PC-9 (cell line): ENCODE data around the gene FXYD7. TPM values are rescaled to one million over a fixed set of nuclear protein-coding genes. Genes with fewer than 3 reads are reported as not detected.

Experiments used
- BruUV-seq: library from RNA; stranded (reverse); fragments of 400-500 nt; replicated peaks from 2 replicates; lab custom pipeline; 2021; lab: Mats Ljungman, UMichigan
- CTCF ChIA-PET: fragments of 300-600 bp; sonication (Branson Sonifier 250); formaldehyde crosslinking; loops from one replicate; lab custom pipeline; 2022; ENCODE audit warnings: antibody characterized with exemption; lab: Charles Lee
- POLR2A ChIA-PET: fragments of 300-600 bp; sonication (Branson Sonifier 250); formaldehyde crosslinking; loops from one replicate; lab custom pipeline; 2022; ENCODE audit warnings: antibody characterized with exemption; ENCODE audit not compliant: unreplicated experiment; lab: Charles Lee
- DNase-seq, 2 experiments: peaks; one replicate each; pipeline versions ENCODE4 v3.0.0 to v3.0.0-alpha.2; 2015 to 2022; ENCODE audit warnings: mixed read lengths in 1 of 2
- H2AFZ ChIP-seq: fragments of 200-600 bp; sonication (generic); 2 replicates; pipeline ENCODE4 v1.8.1; 2017; ENCODE audit warnings: antibody characterized with exemption
- H3F3A ChIP-seq: fragments of 200-600 bp; sonication (generic); 2 replicates; pipeline ENCODE4 v1.8.1; 2017; ENCODE audit warnings: antibody characterized with exemption, mild to moderate bottlenecking, low read depth; ENCODE audit not compliant: insufficient read depth
- H3K27ac ChIP-seq: fragments of 200-600 bp; sonication (generic); 2 replicates; pipeline ENCODE4 v1.6.1; 2016; ENCODE audit warnings: mixed run types
- H3K27me3 ChIP-seq: fragments of 200-600 bp; sonication (generic); 2 replicates; pipeline ENCODE4 v1.6.1; 2016; ENCODE audit warnings: low read depth, mixed run types; ENCODE audit not compliant: insufficient read depth
- H3K36me3 ChIP-seq: fragments of 200-600 bp; sonication (generic); 2 replicates; pipeline ENCODE4 v1.6.1; 2016; ENCODE audit warnings: low read depth, mixed run types
- H3K4me1 ChIP-seq: fragments of 200-600 bp; sonication (generic); replicated peaks from 2 replicates; pipeline ENCODE4 v1.6.1; 2016; ENCODE audit warnings: mixed run types; ENCODE audit not compliant: insufficient read depth
- H3K4me2 ChIP-seq: fragments of 200-600 bp; sonication (generic); 2 replicates; pipeline ENCODE4 v1.6.1; 2017; ENCODE audit warnings: mixed run types
- H3K4me3 ChIP-seq: fragments of 200-600 bp; sonication (generic); 2 replicates; pipeline ENCODE4 v1.6.1; 2016; ENCODE audit warnings: mixed run types
- H3K79me2 ChIP-seq: fragments of 200-600 bp; sonication (generic); 2 replicates; pipeline ENCODE4 v1.6.1; 2017; ENCODE audit warnings: low read depth, mixed run types
- H3K9me2 ChIP-seq: fragments of 200-600 bp; sonication (generic); 2 replicates; pipeline ENCODE4 v1.8.1; 2017; ENCODE audit warnings: mild to moderate bottlenecking; ENCODE audit not compliant: insufficient read depth
- H3K9me3 ChIP-seq: fragments of 200-600 bp; sonication (generic); 2 replicates; pipeline ENCODE4 v1.8.1; 2016; ENCODE audit warnings: low read depth; ENCODE audit not compliant: insufficient read depth
- H4K20me1 ChIP-seq: fragments of 200-600 bp; sonication (generic); 2 replicates; pipeline ENCODE4 v1.8.1; 2017; ENCODE audit not compliant: insufficient read depth
- EZH2 ChIP-seq: fragments of 200-600 bp; sonication (generic); IDR thresholded peaks from 2 replicates; pipeline ENCODE4 v1.8.0; 2017; ENCODE audit warnings: antibody characterized with exemption, low read depth
- intact Hi-C: fragments of 100-400 bp; cut with micrococcal nuclease; formaldehyde crosslinking; loops from one replicate; pipeline ENCODE4 v1.10.0; 2022; ENCODE audit not compliant: unreplicated experiment
- total RNA-seq: library from RNA; stranded (reverse); gene quantifications from 2 replicates; pipeline ENCODE4 v1.2.3, GENCODE V29; 2021
- TF ChIP-seq, protein P1 (sequence below): fragments of 200-600 bp; sonication (generic); conservative IDR thresholded peaks from 2 replicates; pipeline ENCODE4 v1.6.1; 2017; ENCODE audit warnings: mixed run types, antibody characterized with exemption, mild to moderate bottlenecking, moderate library complexity

FXYD7 gene
- total RNA-seq, 1 experiment from 2014 or later = not detected

DNA sequence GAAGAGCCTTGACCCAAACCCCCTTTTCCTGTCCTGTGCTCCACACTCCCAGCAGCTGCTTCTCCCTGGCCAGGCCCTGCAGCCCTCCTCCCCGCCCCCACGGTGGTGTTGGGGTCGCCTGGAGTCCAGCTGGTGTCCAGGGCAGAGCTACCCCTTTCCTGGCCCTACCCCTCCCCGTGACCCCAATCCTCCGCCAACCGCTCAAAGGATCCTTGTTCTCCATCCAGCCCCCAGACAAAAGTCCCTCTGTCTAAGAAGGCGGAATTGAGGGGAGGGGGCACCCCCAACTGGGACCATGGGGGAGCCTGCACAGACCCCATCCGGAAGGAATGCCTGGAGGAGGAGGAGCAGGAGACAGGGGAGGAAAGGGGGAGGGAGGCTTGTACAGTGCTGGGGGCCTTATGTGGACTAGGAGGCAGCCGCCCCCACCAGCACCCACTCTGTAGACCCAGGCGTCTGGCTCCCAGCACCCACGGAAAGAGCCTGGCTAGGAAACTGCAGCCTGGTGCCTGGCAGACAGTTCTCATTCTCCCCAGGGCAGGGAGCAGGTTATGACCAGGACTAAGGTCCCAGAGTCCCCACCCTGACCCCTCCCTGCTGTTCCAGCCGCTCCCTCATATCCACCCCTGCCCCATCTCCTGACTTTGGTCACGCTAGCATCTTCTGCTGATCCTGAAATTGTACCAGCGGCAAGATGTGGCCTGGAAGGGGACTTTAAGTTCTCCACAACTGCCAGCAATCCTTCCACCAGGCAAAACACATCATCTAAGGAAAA is 27.7 kb upstream of the FXYD7 start, which contains the start of gene FXYD3:
FXYD3 (plus strand) TSS at position 647 of the 775 bp plus-strand sequence. CDS start 3,554 bp downstream, outside the sequence.
- H3K9me2 ChIP-seq = no peaks in the 10 kb centered on the region
- peaks cover 45% of the 10 kb centered on the region for H3F3A ChIP-seq
- no peaks in the 10 kb centered on the region for H4K20me1 ChIP-seq
- ChIA-PET CTCF (interaction anchor here (0.6 to 1.2 kb wide), 3 partner anchors 21 to 98 kb away, joined by 3 to 8 read pairs (median 4); no protein-coding TSS in a partner anchor), POLR2A (interaction anchor here (0.6 to 0.9 kb wide), 2 partner anchors 9 to 26 kb away, joined by 3 to 19 read pairs; no protein-coding TSS in a partner anchor)
- peak within 1 kb of the TSS; percentile 99 for H3K4me2 ChIP-seq
- peak in 1 of 2 experiments; percentile 55 for DNase-seq
- H3K27me3 ChIP-seq = no peaks in the 10 kb centered on the region
- TSS peak; percentile 75 for BruUV-seq
- H3K36me3 ChIP-seq = no peaks in the 10 kb centered on the region
- no peaks in the 10 kb centered on the region for H3K9me3 ChIP-seq
- H3K4me1 ChIP-seq = peaks cover 55% of the 10 kb centered on the region
- H2AFZ ChIP-seq = peak within 1 kb of the TSS; percentile 74
- peak within 1 kb of the TSS; percentile 89 for H3K4me3 ChIP-seq
- peaks cover 39% of the 10 kb centered on the region for H3K79me2 ChIP-seq
- intact Hi-C loops = loop anchor here (1.0 to 10.0 kb wide), 2 partner anchors 8 to 141 kb away; no protein-coding TSS in a partner anchor
- TF ChIP-seq, protein P1, sequence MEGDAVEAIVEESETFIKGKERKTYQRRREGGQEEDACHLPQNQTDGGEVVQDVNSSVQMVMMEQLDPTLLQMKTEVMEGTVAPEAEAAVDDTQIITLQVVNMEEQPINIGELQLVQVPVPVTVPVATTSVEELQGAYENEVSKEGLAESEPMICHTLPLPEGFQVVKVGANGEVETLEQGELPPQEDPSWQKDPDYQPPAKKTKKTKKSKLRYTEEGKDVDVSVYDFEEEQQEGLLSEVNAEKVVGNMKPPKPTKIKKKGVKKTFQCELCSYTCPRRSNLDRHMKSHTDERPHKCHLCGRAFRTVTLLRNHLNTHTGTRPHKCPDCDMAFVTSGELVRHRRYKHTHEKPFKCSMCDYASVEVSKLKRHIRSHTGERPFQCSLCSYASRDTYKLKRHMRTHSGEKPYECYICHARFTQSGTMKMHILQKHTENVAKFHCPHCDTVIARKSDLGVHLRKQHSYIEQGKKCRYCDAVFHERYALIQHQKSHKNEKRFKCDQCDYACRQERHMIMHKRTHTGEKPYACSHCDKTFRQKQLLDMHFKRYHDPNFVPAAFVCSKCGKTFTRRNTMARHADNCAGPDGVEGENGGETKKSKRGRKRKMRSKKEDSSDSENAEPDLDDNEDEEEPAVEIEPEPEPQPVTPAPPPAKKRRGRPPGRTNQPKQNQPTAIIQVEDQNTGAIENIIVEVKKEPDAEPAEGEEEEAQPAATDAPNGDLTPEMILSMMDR = no peak
- TF ChIP-seq EZH2 = no peak
- peak within 1 kb of the TSS; percentile 71 for H3K27ac ChIP-seq

DNA sequence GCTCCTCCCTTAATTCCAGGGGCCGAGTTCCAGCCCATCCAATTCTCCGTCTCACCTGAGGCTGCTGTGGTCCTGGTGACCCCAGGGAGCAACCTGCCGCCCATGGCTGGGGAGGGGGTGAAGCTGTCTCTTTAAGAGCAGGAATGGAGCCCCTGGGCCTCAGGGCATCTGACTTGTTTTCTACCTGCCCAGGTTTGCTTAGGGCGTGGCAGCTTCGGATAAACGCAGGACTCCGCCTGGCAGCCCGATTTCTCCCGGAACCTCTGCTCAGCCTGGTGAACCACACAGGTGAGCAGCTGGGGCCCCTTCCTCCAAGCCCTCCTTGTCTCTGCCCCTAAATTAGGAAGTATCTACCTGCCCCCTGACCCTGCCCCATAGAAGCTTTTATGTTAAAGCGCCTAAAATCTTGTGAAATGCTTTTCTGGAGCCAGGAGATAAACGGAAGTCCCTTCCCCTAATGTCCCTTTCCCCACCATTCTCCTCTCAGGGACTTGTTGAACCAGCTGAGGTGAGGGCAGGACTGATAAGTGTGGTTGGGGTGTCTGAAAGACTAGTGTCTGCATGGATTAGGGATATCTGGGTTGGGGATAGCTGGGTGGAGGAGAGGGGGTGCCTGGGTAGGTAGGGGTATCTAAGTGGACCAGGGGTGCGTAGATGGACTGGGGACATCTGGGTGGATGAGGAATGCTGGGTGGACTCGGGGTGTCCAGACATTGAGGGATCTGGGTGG is 26.8 kb upstream of the FXYD7 start:
- BruUV-seq = no TSS peak
- peak; percentile 77 to 81 for DNase-seq
- CTCF ChIA-PET = interaction anchor here (0.6 to 1.4 kb wide), 2 partner anchors 25 to 79 kb away, joined by 3 to 7 read pairs; no protein-coding TSS in a partner anchor
- TF ChIP-seq, protein P1 = no peak
- TF ChIP-seq EZH2 = no peak
- Histone ChIP-seq H3K4me2 (peak overlapping the region; percentile 99), H3F3A (peaks cover 54% of the 10 kb centered on the region), H3K27ac (peak overlapping the region; percentile 71), H4K20me1 (no peaks in the 10 kb centered on the region), H3K4me3 (peak overlapping the region; percentile 89), H3K27me3 (no peaks in the 10 kb centered on the region), H3K9me3 (no peaks in the 10 kb centered on the region), H3K9me2 (no peaks in the 10 kb centered on the region), H3K79me2 (peaks cover 43% of the 10 kb centered on the region), H3K4me1 (peaks cover 64% of the 10 kb centered on the region), H2AFZ (peak overlapping the region; percentile 71; the same call in 1 of the 2 replicates), H3K36me3 (no peaks in the 10 kb centered on the region)
- intact Hi-C loops = loop anchor here (10.0 kb wide), 1 partner anchor 141 kb away; no protein-coding TSS in a partner anchor
- POLR2A ChIA-PET = interaction anchor here (0.6 to 0.9 kb wide), 4 partner anchors 8 to 131 kb away, joined by 3 to 19 read pairs (median 4); no protein-coding TSS in a partner anchor

DNA sequence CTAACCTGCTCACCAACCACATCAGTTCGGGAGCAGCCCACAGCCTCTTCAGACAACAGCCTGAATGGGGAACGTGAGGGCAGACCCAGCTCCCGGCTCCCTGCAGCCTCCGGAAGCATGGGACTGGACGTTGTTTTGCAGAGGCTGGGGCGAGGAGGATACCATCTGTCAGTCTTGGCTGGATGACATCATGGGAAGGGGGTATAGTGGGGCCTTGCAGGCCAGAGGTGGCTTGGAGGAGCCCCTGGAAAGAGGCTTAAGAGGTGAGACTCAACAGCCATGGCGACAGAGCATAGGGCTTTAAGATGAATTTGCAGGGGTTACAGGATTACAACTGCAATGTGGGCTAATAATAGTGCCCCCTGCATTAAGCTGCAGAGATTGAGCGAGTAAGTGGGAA is 25.9 kb upstream of the FXYD7 start:
- BruUV-seq = TSS peak; percentile 21
- peaks cover 72% of the 10 kb centered on the region for H3K4me1 ChIP-seq
- TF ChIP-seq, protein P1 = no peak
- TF ChIP-seq EZH2 = no peak
- peak overlapping the region; percentile 71 for H3K27ac ChIP-seq
- peaks cover 4% of the 10 kb centered on the region; the same call in 1 of the 2 replicates for H3K36me3 ChIP-seq
- intact Hi-C loops = loop anchor here (10.0 kb wide), 1 partner anchor 142 kb away; no protein-coding TSS in a partner anchor
- no peaks in the 10 kb centered on the region for H3K9me2 ChIP-seq
- peak overlapping the region; percentile 99 for H3K4me2 ChIP-seq
- H3K79me2 ChIP-seq = peaks cover 51% of the 10 kb centered on the region
- no peak for DNase-seq
- ChIA-PET POLR2A (interaction anchor here (0.5 to 0.6 kb wide), 2 partner anchors 9 to 30 kb away, joined by 4 read pairs; no protein-coding TSS in a partner anchor), CTCF (interaction anchor here (1.4 kb wide), 1 partner anchor 24 kb away, joined by 3 read pairs; no protein-coding TSS in a partner anchor)
- H3K27me3 ChIP-seq = no peaks in the 10 kb centered on the region
- H2AFZ ChIP-seq = no peak overlapping the region
- peaks cover 63% of the 10 kb centered on the region for H3F3A ChIP-seq
- no peaks in the 10 kb centered on the region for H4K20me1 ChIP-seq
- H3K9me3 ChIP-seq = no peaks in the 10 kb centered on the region
- H3K4me3 ChIP-seq = peak overlapping the region; percentile 89
